Mucosa of gallbladder (tissue), 1 donor: ENCODE results near the gene ZBTB7A. TPM values are rescaled to one million over a fixed set of nuclear protein-coding genes. Genes with fewer than 3 reads are reported as not detected.

Experiments
- DNase-seq: peaks from one replicate; pipeline ENCODE4 v3.0.0-alpha.2; 2020; ENCODE audit warnings: low spot score
- total RNA-seq: library from RNA; stranded (reverse); gene quantifications from one replicate; pipeline ENCODE4 v1.2.1, GENCODE V29; 2021
- donor health status: DM: no; HTN: no; CAD: no.

ZBTB7A gene
- total RNA-seq, 1 donor from 2014 or later, result 82.6 TPM

GRCh38 chr19:4036576-4037300, 30.0 kb downstream of the ZBTB7A start:
- no peak for DNase-seq

GRCh38 chr19:4035582-4035981, 31.1 kb downstream of the ZBTB7A start:
- DNase-seq, result no peak

GRCh38 chr19:4035018-4035566, 31.6 kb downstream of the ZBTB7A start:
- no peak for DNase-seq

GRCh38 chr19:4034048-4035017, 32.4 kb downstream of the ZBTB7A start:
- no peak for DNase-seq

GRCh38 chr19:4033028-4033956, 33.4 kb downstream of the ZBTB7A start:
- DNase-seq, result no peak

- DNase-seq, result no peak
Measured at GRCh38 chr19:4032436-4032835, 34.3 kb downstream of the ZBTB7A start.

- no peak for DNase-seq
Measured at GRCh38 chr19:4031420-4031819, 35.3 kb downstream of the ZBTB7A start.

GRCh38 chr19:4030981-4031380, 35.7 kb downstream of the ZBTB7A start:
- DNase-seq, result no peak

GRCh38 chr19:4030552-4030951, 36.1 kb downstream of the ZBTB7A start:
- no peak for DNase-seq

GRCh38 chr19:4029247-4029614, 37.5 kb downstream of the ZBTB7A start:
- DNase-seq, result no peak

GRCh38 chr19:4028334-4029246, 38.1 kb downstream of the ZBTB7A start:
- DNase-seq, result no peak

GRCh38 chr19:4027146-4027545, 39.6 kb downstream of the ZBTB7A start:
- no peak for DNase-seq

GRCh38 chr19:4025317-4025716, 41.4 kb downstream of the ZBTB7A start:
- no peak for DNase-seq

- DNase-seq, result no peak
Measured at GRCh38 chr19:4023600-4024398, 42.9 kb downstream of the ZBTB7A start.

GRCh38 chr19:4019578-4019977, 47.1 kb downstream of the ZBTB7A start:
- no peak for DNase-seq

- DNase-seq, result no peak
Measured at GRCh38 chr19:4018775-4019504, 47.8 kb downstream of the ZBTB7A start.

GRCh38 chr19:4018140-4018613, 48.5 kb downstream of the ZBTB7A start:
- no peak for DNase-seq

GRCh38 chr19:4016903-4017638, 49.6 kb downstream of the ZBTB7A start:
- DNase-seq, result no peak
